22Rv1 (cell line): Measurements from ENCODE around the gene CDKN1A.

Experiments
- H3K27ac ChIP-seq: fragments of 450-650 bp; 2 replicates; pipeline ENCODE4 v1.5.1; 2017
- CTCF ChIP-seq: fragments of 450-650 bp; IDR thresholded peaks from 2 replicates; pipeline ENCODE4 v1.5.1; 2017; ENCODE audit warnings: mild to moderate bottlenecking
- ZFX ChIP-seq: fragments of 450-650 bp; IDR thresholded peaks from 2 replicates; pipeline ENCODE4 v1.6.1; 2017; ENCODE audit warnings: antibody characterized with exemption, borderline replicate concordance

Gene CDKN1A

GRCh38 chr6:36636687-36637418, 41.7 kb upstream of the CDKN1A start:
- H3K27ac ChIP-seq: no peak overlapping the region
- TF ChIP-seq ZFX: no peak
- TF ChIP-seq CTCF: no peak

- no peak for TF ChIP-seq CTCF
- TF ChIP-seq ZFX: no peak
- H3K27ac ChIP-seq: no peak overlapping the region
Observed at GRCh38 chr6:36638579-36638978, 39.9 kb upstream of the CDKN1A start.

- TF ChIP-seq ZFX (no peak), CTCF (no peak)
- H3K27ac ChIP-seq: no peak overlapping the region
Observed at GRCh38 chr6:36639171-36639808, 39.2 kb upstream of the CDKN1A start.

GRCh38 chr6:36641543-36641942, 37.0 kb upstream of the CDKN1A start:
- H3K27ac ChIP-seq: no peak overlapping the region
- no peak for TF ChIP-seq ZFX
- TF ChIP-seq CTCF: no peak

GRCh38 chr6:36642913-36643817, 35.3 kb upstream of the CDKN1A start:
- TF ChIP-seq ZFX (no peak), CTCF (no peak)
- no peak overlapping the region for H3K27ac ChIP-seq

- TF ChIP-seq CTCF (no peak), ZFX (no peak)
- H3K27ac ChIP-seq: no peak overlapping the region
Observed at GRCh38 chr6:36643977-36644376, 34.5 kb upstream of the CDKN1A start.
